Activated naive CD8-positive, alpha-beta T cell treated with anti-CD3 and anti-CD28 coated beads, Interleukin-2, amount 50 U/mL, for 16 hours (primary cell): ENCODE measurements around the gene C6orf47.
"Not testable (repeated sequence)": the region's sequence is repeated elsewhere in the genome, so short reads cannot be mapped to it uniquely, and the experiment has no call there.

ENCODE experiments used
- DNase-seq: peaks from one replicate; pipeline ENCODE4 v3.0.0-alpha.2; 2020; ENCODE audit warnings: low read depth, low spot score

The C6orf47 gene

DNA sequence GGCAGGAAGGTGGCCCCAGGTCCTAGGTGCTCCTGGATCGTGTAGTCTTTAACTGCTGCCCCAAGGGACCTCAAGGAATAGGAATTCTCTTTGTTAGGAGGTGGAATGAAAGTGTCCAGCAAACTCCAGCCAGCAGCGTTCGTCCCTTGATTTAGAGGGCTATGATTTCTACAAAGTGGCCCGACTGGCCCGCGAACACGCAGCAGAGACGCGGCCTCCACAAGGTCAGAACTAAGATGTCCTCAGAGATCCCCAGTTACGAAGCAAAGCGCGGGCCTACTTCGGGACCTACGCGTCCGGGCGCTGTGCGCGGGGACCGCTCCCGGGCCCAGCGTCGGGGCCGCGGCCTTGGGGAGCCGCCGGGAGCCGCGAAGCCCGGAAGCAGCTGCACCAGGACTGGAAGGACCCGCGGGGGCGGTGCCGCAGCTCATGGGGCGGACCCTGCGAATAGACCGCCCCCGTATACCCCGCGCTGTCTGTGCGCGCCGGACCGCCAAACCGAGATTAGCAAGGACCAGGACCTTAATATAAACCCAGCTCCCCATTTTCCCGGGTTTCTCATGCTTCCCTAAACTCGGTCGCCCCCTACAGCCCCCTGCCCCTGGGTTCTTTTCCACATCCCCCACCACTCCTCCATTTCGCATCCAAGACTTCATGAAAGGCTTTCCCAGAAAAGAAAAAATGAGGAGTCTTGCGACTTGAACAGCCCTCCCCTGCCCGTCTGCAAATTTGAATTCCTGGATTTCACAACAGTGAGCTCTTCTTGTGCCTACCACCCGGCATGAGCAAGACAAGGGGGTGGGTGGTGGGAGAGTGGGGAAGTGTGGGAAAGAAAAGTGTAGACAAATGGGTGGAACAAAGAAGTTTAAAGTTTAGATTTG is at the start of gene C6orf47:
Gene C6orf47 (minus strand): TSS at position 398 of the 881 bp plus-strand sequence. CDS start 831 bp downstream, outside the sequence.
- peak; percentile 38 for DNase-seq

DNA sequence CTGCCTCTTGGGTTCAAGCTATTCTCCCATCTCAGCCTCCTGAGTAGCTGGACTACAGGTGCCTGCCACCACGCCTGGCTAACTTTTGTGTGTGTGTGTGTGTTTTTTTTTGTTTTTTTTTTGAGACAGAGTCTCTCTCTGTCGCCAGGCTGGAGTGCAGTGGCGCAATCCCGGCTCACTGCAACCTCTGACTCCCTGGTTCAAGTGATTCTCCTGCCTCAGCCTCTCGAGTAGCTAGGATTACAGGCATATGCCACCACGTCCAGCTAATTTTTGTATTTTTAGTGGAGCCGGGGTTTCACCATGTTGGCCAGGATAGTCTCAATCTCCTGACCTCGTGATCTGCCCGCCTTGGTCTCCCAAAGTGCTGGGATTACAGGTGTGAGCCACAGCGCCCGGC is 48.6 kb upstream of the C6orf47 start:
- not testable (repeated sequence) for DNase-seq

DNA sequence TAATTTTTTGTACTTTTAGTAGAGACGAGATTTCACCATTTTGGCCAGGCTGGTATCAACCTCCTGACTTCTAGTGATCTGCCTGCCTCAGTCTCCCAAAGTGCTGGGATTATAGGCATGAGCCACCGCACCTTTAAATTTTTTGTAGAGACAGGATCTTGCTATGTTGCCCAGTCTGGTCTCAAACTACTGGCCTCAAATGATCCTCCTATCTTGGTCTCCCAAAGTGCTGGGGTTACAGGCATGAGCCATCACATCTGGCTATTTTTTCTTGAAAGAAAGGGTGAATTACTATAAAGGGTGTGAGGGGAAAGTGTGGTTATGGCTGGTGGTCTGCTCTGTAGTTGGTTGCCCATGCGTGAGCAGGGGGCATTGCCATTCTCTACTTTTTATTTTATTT is 47.6 kb upstream of the C6orf47 start:
- DNase-seq: no peak

DNA sequence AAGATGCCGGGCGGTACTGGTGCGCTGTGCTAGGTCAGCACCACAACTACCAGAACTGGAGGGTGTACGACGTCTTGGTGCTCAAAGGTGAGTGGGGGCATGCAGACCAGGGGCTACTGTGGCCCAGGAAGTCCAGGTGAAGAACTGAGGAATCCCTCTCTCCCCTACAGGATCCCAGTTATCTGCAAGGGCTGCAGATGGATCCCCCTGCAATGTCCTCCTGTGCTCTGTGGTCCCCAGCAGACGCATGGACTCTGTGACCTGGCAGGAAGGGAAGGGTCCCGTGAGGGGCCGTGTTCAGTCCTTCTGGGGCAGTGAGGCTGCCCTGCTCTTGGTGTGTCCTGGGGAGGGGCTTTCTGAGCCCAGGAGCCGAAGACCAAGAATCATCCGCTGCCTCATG is 47.1 kb upstream of the C6orf47 start:
- no peak for DNase-seq

- DNase-seq: no peak
Measured at GRCh38 chr6:31706599-31706998, 46.0 kb upstream of the C6orf47 start, which contains the start of gene LY6G6F. LY6G6F (plus strand) TSS chr6:31706866; CDS start chr6:31706907, 41 bp downstream.

DNA sequence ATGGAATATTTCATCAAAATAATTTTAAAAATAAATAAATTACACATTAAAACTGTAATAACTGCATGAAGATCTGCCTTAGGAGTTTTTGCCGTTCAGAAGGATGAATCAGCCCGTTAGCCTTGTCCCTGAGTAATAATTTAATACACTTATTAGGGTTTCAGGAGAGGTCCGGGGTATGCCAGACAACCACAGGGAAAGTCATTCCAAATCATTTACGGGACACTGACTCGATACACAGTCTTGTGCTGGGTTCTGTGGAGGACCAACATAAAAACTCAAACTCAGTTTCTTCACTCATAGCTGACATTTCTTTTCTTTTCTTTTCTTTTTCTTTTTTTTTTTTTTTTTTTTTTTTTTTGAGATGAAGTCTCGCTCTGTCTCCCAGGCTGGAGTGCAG is 45.4 kb upstream of the C6orf47 start:
- no peak for DNase-seq

GRCh38 chr6:31702819-31703716 is 42.5 kb upstream of the C6orf47 start, which contains the start of gene ABHD16A:
ABHD16A (minus strand) TSS chr6:31703324; CDS start chr6:31703281, 43 bp downstream.
- peak; percentile 94 for DNase-seq

- no peak for DNase-seq
Measured at GRCh38 chr6:31702405-31702818, 41.8 kb upstream of the C6orf47 start.

GRCh38 chr6:31701666-31702404 is 41.3 kb upstream of the C6orf47 start:
- no peak for DNase-seq

- DNase-seq: no peak
Measured at GRCh38 chr6:31700740-31701401, 40.3 kb upstream of the C6orf47 start.

- no peak for DNase-seq
Measured at GRCh38 chr6:31697555-31697954, 37.0 kb upstream of the C6orf47 start.

GRCh38 chr6:31693535-31693934 is 33.0 kb upstream of the C6orf47 start:
- DNase-seq: no peak

- no peak for DNase-seq
Measured at GRCh38 chr6:31692886-31693285, 32.3 kb upstream of the C6orf47 start.

DNA sequence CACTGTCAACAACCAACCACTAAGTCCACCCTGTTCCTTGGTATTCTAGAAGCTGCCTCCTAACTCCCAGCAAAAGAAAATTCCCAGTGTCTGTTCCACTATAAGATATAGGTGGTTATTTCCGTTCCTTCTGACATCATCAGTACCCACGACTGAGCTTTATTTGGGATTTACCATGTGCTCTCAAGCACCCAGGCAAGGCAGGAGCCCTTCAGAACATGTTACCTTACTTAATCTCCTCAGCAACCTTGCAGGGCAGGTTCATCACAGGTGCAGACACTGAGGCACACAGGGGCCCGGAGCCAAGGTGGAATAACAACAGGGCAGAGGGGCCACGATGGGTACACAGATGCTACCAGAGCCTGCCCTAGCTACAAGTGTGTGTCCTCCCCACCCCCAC is 31.8 kb upstream of the C6orf47 start:
- DNase-seq: no peak

GRCh38 chr6:31691564-31692108 is 31.1 kb upstream of the C6orf47 start:
- no peak for DNase-seq

GRCh38 chr6:31691078-31691463 is 30.5 kb upstream of the C6orf47 start:
- no peak for DNase-seq

GRCh38 chr6:31690231-31691077 is 29.9 kb upstream of the C6orf47 start:
- no peak for DNase-seq

- no peak for DNase-seq
Measured at GRCh38 chr6:31689249-31690110, 28.9 kb upstream of the C6orf47 start.
